GM23338 (cell line): Measurements from ENCODE around the gene FKBP2. TPM values are rescaled to one million over a fixed set of nuclear protein-coding genes. Genes with fewer than 3 reads are reported as not detected.

ENCODE experiments used
- ATAC-seq: fragments of 200-7000 bp; cut with Tn5 transposase; 3 replicates; pipeline ENCODE4 v1.9.1; 2020
- DNase-seq: peaks from one replicate; pipeline ENCODE4 v3.0.0-alpha.2; 2015; ENCODE audit warnings: low spot score
- H2AFZ ChIP-seq: fragments of 200-600 bp; sonication (generic); 2 replicates; pipeline ENCODE4 v1.8.0; 2016; ENCODE audit warnings: antibody characterized with exemption, mild to moderate bottlenecking, moderate library complexity
- H3F3A ChIP-seq: fragments of 200-600 bp; sonication (generic); replicated peaks from 2 replicates; pipeline ENCODE4 v1.8.0; 2017; ENCODE audit warnings: antibody characterized with exemption, mixed run types, low read depth
- H3K27ac ChIP-seq: fragments of 200-600 bp; sonication (generic); 2 replicates; pipeline ENCODE4 v1.6.1; 2016; ENCODE audit warnings: low read depth
- H3K27me3 ChIP-seq: fragments of 200-600 bp; sonication (generic); 2 replicates; pipeline ENCODE4 v1.8.0; 2016; ENCODE audit warnings: mild to moderate bottlenecking, mixed run types, moderate library complexity; ENCODE audit not compliant: insufficient read depth
- H3K36me3 ChIP-seq: fragments of 200-600 bp; sonication (generic); 2 replicates; pipeline ENCODE4 v1.8.0; 2016; ENCODE audit warnings: mild to moderate bottlenecking; ENCODE audit not compliant: insufficient read depth
- H3K4me1 ChIP-seq: fragments of 200-600 bp; sonication (generic); 2 replicates; pipeline ENCODE4 v1.8.0; 2016; ENCODE audit warnings: mild to moderate bottlenecking, moderate library complexity; ENCODE audit not compliant: insufficient read depth
- H3K4me2 ChIP-seq: fragments of 200-600 bp; sonication (generic); 2 replicates; pipeline ENCODE4 v1.7.1; 2017; ENCODE audit warnings: mixed run types
- H3K4me3 ChIP-seq: fragments of 200-600 bp; sonication (generic); 2 replicates; pipeline ENCODE4 v1.6.1; 2016; ENCODE audit warnings: mixed run types
- H3K79me2 ChIP-seq: fragments of 200-600 bp; sonication (generic); replicated peaks from 2 replicates; pipeline ENCODE4 v1.8.0; 2017; ENCODE audit warnings: mild to moderate bottlenecking; ENCODE audit not compliant: insufficient read depth
- H3K9me2 ChIP-seq: fragments of 200-600 bp; sonication (generic); 2 replicates; pipeline ENCODE4 v1.8.0; 2017; ENCODE audit not compliant: insufficient read depth
- H4K20me1 ChIP-seq: fragments of 200-600 bp; sonication (generic); replicated peaks from 2 replicates; pipeline ENCODE4 v1.8.0; 2017; ENCODE audit warnings: mild to moderate bottlenecking; ENCODE audit not compliant: insufficient read depth
- H3K27ac Mint-ChIP-seq: 2 replicates; pipeline ENCODE4 v1.8.0; 2020; ENCODE audit warnings: inconsistent platforms, mild to moderate bottlenecking, moderate library complexity, mixed read lengths
- H3K27me3 Mint-ChIP-seq: 3 replicates; pipeline ENCODE4 v1.8.0; 2022; ENCODE audit warnings: low read depth, mild to moderate bottlenecking, moderate library complexity, mixed read lengths, inconsistent platforms; ENCODE audit not compliant: insufficient read depth, poor library complexity
- H3K36me3 Mint-ChIP-seq: 3 replicates; pipeline ENCODE4 v1.8.0; 2021; ENCODE audit warnings: low read depth, mild to moderate bottlenecking, inconsistent platforms, moderate library complexity, mixed read lengths
- H3K4me1 Mint-ChIP-seq: 3 replicates; pipeline ENCODE4 v1.8.0; 2020; ENCODE audit warnings: mild to moderate bottlenecking, inconsistent platforms, mixed read lengths
- H3K4me3 Mint-ChIP-seq: 3 replicates; pipeline ENCODE4 v1.8.0; 2021; ENCODE audit warnings: moderate library complexity, mild to moderate bottlenecking, inconsistent platforms, mixed read lengths
- H3K9me3 Mint-ChIP-seq: 3 replicates; pipeline ENCODE4 v1.8.0; 2020; ENCODE audit warnings: moderate library complexity, mild to moderate bottlenecking, inconsistent platforms, mixed read lengths
- CREB1 ChIP-seq: fragments of 250-450 bp; sonication (Bioruptor Pico); IDR thresholded peaks from 2 replicates; pipeline ENCODE4 v1.5.0; 2020; ENCODE audit warnings: low read depth, mild to moderate bottlenecking, moderate library complexity
- CTCF ChIP-seq, 2 experiments: fragments of 200-600 bp in 1 of 2; sonication (generic) in 1 of 2; conservative IDR thresholded peaks; 2 replicates each; pipeline versions ENCODE4 v1.5.1 to v1.6.1; 2016 to 2017; ENCODE audit warnings: antibody characterized with exemption in 2 of 2, low read depth in 2 of 2, mild to moderate bottlenecking in 2 of 2, moderate library complexity in 1 of 2
- EZH2 ChIP-seq: fragments of 200-600 bp; sonication (generic); IDR thresholded peaks from one replicate; pipeline ENCODE4 v1.8.0; 2017; ENCODE audit warnings: antibody characterized with exemption, mild to moderate bottlenecking, low read depth; ENCODE audit not compliant: unreplicated experiment
- EZH2phosphoT487 ChIP-seq: fragments of 200-600 bp; sonication (generic); IDR thresholded peaks from one replicate; pipeline ENCODE4 v1.8.1; 2018; ENCODE audit warnings: antibody characterized with exemption; ENCODE audit not compliant: unreplicated experiment
- JUNB ChIP-seq: IDR thresholded peaks from one replicate; pipeline ENCODE4 v1.6.1; 2016; ENCODE audit warnings: antibody characterized with exemption; ENCODE audit not compliant: unreplicated experiment
- NANOG ChIP-seq: IDR thresholded peaks from 2 replicates; pipeline ENCODE4 v1.6.1; 2016; ENCODE audit warnings: antibody characterized with exemption, borderline replicate concordance
- POLR2AphosphoS5 ChIP-seq: IDR thresholded peaks from 2 replicates; pipeline ENCODE4 v1.6.1; 2016; ENCODE audit warnings: antibody characterized with exemption, low read depth
- STAT1 ChIP-seq: IDR thresholded peaks from one replicate; pipeline ENCODE4 v1.6.1; 2016; ENCODE audit warnings: antibody characterized with exemption; ENCODE audit not compliant: unreplicated experiment
- ZNF114 ChIP-seq: fragments of 250-450 bp; sonication (Bioruptor Pico); IDR thresholded peaks from 2 replicates; pipeline ENCODE4 v1.5.0; 2020; ENCODE audit warnings: mild to moderate bottlenecking, moderate library complexity
- ZNF331 ChIP-seq: fragments of 250-450 bp; sonication (Bioruptor Pico); IDR thresholded peaks from 2 replicates; pipeline ENCODE4 v1.5.0; 2020; ENCODE audit warnings: low read depth, mild to moderate bottlenecking, moderate library complexity
- polyA plus RNA-seq: library from polyadenylated mRNA; unstranded; fragments of >200 nt; fragmentation: Nextera tagmentation; extraction: Ambion mirVana; gene quantifications from 2 replicates; pipeline ENCODE4 v1.2.1, GENCODE V29; 2016
- total RNA-seq: library from RNA; depleted of rRNA; stranded (reverse); fragments of >200 nt; shearing (Covaris generic); gene quantifications from 2 replicates; pipeline ENCODE4 v1.2.3, GENCODE V29; 2014
- TF ChIP-seq, protein P1 (sequence below): fragments of 250-450 bp; sonication (Bioruptor Pico); IDR thresholded peaks from 2 replicates; pipeline ENCODE4 v1.5.0; 2020; ENCODE audit warnings: mild to moderate bottlenecking, moderate library complexity
- TF ChIP-seq, protein P2 (sequence below): IDR thresholded peaks from one replicate; pipeline ENCODE4 v1.6.1; 2018; ENCODE audit warnings: antibody characterized with exemption; ENCODE audit not compliant: unreplicated experiment

The FKBP2 gene
- total and polyA plus RNA-seq, 2 experiments from 2014 or later, result 31.4 to 201 TPM

DNA sequence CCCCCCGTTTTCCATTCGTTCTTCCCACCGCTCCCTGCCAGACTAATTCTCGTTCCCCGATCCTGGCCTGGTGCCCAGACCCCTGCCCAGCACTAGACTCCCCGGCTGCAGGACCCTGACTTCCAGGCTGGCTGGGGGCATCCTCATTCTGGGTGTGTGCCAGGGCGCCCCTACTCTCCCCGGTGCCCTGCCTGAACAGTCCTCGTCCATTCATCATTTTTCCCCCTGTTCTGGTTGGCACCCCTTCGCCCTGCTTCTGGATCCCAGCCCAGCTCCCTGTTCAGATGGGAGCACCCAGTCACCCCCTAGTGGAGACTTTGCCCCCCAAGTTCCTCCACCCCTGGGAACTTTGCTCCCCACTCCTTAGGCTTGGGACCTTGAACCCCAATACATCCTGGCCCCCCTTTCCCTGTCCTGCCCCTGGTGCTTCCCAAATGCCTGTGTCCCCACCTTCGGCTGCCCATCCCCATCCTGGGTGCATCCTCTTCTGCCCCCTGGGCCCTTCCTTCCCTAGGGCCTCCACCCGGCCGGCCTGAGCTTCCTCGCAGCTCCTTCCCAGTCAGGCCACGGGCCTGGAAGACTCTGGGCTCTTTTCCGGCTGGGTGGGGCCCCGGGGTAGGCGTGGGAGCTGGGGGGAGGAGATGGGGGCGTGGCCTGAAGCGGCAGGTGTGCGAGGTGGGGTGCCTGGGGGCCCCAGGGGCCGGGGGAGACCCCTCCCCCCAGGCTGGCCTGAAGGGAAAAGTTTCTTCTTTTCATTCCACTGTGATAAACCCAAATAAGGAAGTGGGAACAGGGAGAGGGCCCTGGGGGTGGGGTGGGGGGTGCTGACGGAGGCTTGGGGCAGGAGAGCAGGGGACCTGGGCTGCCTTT, 11.3 kb downstream of the FKBP2 start:
- Histone ChIP-seq H3K36me3 (0 out of 2 replicates have a peak, but pooled peaks cover 5% of the 10 kb centered on the region), H3K9me2 (no peaks in the 10 kb centered on the region), H3K4me1 (peaks cover 32% of the 10 kb centered on the region), H4K20me1 (no peaks in the 10 kb centered on the region; the same call in none of the 2 replicates), H3F3A (peaks cover 30% of the 10 kb centered on the region), H3K27me3 (no peaks in the 10 kb centered on the region), H3K4me3 (peak overlapping the region; percentile 94), H2AFZ (no peak overlapping the region), H3K79me2 (peaks cover 19% of the 10 kb centered on the region), H3K4me2 (peak overlapping the region; percentile 98), H3K27ac (peak overlapping the region; percentile 59; the same call in 1 of the 2 replicates)
- peak overlapping the region; percentile 92 for H3K4me3 Mint-ChIP-seq
- ATAC-seq (peak; percentile 14), DNase-seq (peak; percentile 66)
- TF ChIP-seq STAT1 (no peak), CREB1 (0 out of 2 replicates have a peak, but pooled peaks have one; percentile 3), CTCF (conservative IDR thresholded peaks at IDR 0.05; ENCODE audit: low read depth in 2 of 2) (peak; percentile 48 to 52), NANOG (no peak), POLR2AphosphoS5 (peak; percentile 64), EZH2 (no peak), EZH2phosphoT487 (no peak), ZNF331 (CRISPR knock-in tag) (no peak), JUNB (no peak), ZNF114 (CRISPR knock-in tag) (no peak)
- TF ChIP-seq, protein P1, sequence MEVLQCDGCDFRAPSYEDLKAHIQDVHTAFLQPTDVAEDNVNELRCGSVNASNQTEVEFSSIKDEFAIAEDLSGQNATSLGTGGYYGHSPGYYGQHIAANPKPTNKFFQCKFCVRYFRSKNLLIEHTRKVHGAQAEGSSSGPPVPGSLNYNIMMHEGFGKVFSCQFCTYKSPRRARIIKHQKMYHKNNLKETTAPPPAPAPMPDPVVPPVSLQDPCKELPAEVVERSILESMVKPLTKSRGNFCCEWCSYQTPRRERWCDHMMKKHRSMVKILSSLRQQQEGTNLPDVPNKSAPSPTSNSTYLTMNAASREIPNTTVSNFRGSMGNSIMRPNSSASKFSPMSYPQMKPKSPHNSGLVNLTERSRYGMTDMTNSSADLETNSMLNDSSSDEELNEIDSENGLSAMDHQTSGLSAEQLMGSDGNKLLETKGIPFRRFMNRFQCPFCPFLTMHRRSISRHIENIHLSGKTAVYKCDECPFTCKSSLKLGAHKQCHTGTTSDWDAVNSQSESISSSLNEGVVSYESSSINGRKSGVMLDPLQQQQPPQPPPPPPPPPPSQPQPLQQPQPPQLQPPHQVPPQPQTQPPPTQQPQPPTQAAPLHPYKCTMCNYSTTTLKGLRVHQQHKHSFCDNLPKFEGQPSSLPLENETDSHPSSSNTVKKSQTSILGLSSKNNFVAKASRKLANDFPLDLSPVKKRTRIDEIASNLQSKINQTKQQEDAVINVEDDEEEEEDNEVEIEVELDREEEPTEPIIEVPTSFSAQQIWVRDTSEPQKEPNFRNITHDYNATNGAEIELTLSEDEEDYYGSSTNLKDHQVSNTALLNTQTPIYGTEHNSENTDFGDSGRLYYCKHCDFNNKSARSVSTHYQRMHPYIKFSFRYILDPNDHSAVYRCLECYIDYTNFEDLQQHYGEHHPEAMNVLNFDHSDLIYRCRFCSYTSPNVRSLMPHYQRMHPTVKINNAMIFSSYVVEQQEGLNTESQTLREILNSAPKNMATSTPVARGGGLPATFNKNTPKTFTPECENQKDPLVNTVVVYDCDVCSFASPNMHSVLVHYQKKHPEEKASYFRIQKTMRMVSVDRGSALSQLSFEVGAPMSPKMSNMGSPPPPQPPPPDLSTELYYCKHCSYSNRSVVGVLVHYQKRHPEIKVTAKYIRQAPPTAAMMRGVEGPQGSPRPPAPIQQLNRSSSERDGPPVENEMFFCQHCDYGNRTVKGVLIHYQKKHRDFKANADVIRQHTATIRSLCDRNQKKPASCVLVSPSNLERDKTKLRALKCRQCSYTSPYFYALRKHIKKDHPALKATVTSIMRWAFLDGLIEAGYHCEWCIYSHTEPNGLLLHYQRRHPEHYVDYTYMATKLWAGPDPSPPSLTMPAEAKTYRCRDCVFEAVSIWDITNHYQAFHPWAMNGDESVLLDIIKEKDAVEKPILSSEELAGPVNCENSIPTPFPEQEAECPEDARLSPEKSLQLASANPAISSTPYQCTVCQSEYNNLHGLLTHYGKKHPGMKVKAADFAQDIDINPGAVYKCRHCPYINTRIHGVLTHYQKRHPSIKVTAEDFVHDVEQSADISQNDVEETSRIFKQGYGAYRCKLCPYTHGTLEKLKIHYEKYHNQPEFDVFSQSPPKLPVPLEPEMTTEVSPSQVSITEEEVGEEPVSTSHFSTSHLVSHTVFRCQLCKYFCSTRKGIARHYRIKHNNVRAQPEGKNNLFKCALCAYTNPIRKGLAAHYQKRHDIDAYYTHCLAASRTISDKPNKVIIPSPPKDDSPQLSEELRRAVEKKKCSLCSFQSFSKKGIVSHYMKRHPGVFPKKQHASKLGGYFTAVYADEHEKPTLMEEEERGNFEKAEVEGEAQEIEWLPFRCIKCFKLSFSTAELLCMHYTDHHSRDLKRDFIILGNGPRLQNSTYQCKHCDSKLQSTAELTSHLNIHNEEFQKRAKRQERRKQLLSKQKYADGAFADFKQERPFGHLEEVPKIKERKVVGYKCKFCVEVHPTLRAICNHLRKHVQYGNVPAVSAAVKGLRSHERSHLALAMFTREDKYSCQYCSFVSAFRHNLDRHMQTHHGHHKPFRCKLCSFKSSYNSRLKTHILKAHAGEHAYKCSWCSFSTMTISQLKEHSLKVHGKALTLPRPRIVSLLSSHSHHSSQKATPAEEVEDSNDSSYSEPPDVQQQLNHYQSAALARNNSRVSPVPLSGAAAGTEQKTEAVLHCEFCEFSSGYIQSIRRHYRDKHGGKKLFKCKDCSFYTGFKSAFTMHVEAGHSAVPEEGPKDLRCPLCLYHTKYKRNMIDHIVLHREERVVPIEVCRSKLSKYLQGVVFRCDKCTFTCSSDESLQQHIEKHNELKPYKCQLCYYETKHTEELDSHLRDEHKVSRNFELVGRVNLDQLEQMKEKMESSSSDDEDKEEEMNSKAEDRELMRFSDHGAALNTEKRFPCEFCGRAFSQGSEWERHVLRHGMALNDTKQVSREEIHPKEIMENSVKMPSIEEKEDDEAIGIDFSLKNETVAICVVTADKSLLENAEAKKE (CRISPR knock-in tag), result no peak
- TF ChIP-seq, protein P2, sequence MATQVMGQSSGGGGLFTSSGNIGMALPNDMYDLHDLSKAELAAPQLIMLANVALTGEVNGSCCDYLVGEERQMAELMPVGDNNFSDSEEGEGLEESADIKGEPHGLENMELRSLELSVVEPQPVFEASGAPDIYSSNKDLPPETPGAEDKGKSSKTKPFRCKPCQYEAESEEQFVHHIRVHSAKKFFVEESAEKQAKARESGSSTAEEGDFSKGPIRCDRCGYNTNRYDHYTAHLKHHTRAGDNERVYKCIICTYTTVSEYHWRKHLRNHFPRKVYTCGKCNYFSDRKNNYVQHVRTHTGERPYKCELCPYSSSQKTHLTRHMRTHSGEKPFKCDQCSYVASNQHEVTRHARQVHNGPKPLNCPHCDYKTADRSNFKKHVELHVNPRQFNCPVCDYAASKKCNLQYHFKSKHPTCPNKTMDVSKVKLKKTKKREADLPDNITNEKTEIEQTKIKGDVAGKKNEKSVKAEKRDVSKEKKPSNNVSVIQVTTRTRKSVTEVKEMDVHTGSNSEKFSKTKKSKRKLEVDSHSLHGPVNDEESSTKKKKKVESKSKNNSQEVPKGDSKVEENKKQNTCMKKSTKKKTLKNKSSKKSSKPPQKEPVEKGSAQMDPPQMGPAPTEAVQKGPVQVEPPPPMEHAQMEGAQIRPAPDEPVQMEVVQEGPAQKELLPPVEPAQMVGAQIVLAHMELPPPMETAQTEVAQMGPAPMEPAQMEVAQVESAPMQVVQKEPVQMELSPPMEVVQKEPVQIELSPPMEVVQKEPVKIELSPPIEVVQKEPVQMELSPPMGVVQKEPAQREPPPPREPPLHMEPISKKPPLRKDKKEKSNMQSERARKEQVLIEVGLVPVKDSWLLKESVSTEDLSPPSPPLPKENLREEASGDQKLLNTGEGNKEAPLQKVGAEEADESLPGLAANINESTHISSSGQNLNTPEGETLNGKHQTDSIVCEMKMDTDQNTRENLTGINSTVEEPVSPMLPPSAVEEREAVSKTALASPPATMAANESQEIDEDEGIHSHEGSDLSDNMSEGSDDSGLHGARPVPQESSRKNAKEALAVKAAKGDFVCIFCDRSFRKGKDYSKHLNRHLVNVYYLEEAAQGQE, result no peak
- H3K9me3 Mint-ChIP-seq, result no peaks in the 10 kb centered on the region
- H3K27me3 Mint-ChIP-seq, result peaks cover 28% of the 10 kb centered on the region
- H3K36me3 Mint-ChIP-seq, result peaks cover 16% of the 10 kb centered on the region
- peak overlapping the region; percentile 69; the same call in 1 of the 2 replicates for H3K27ac Mint-ChIP-seq
- peaks cover 39% of the 10 kb centered on the region for H3K4me1 Mint-ChIP-seq
